A673 (cell line): ENCODE data around the gene ALKBH7. TPM values are rescaled to one million over a fixed set of nuclear protein-coding genes. Genes with fewer than 3 reads are reported as not detected.

Experiments
- BruUV-seq: library from RNA; stranded (reverse); fragments of 400-500 nt; replicated peaks from 2 replicates; lab custom pipeline; 2021; lab: Mats Ljungman, UMichigan
- CTCF ChIA-PET: fragments of 300-600 bp; sonication (Branson Sonifier 250); formaldehyde crosslinking; loops from one replicate; lab custom pipeline; 2022; ENCODE audit warnings: antibody characterized with exemption; lab: Charles Lee
- POLR2A ChIA-PET: fragments of 300-600 bp; sonication (Branson Sonifier 250); formaldehyde crosslinking; loops from one replicate; lab custom pipeline; 2022; ENCODE audit warnings: antibody characterized with exemption; ENCODE audit not compliant: low non-redundant PET; lab: Charles Lee
- DNase-seq: peaks from one replicate; pipeline ENCODE4 v3.0.0-alpha.2; 2015; ENCODE audit warnings: low spot score
- H3K27ac ChIP-seq: fragments of 200-600 bp; sonication (generic); 2 replicates; pipeline ENCODE4 v1.5.1; 2016; ENCODE audit warnings: mixed run types, low read depth, mild to moderate bottlenecking, mixed read lengths, antibody characterized with exemption, low read length; ENCODE audit not compliant: poor library complexity, severe bottlenecking
- H3K27me3 ChIP-seq: fragments of 200-600 bp; sonication (generic); replicated peaks from 2 replicates; pipeline ENCODE4 v1.6.1; 2017; ENCODE audit warnings: mixed run types, low read depth, mild to moderate bottlenecking, mixed read lengths, antibody characterized with exemption, low read length; ENCODE audit not compliant: insufficient read depth, poor library complexity
- H3K36me3 ChIP-seq: fragments of 200-600 bp; sonication (generic); 2 replicates; pipeline ENCODE4 v1.6.1; 2016; ENCODE audit warnings: mixed run types, mild to moderate bottlenecking, mixed read lengths, antibody characterized with exemption, low read length; ENCODE audit not compliant: insufficient read depth, poor library complexity, severe bottlenecking
- H3K4me1 ChIP-seq: fragments of 200-600 bp; sonication (generic); 2 replicates; pipeline ENCODE4 v1.6.1; 2017; ENCODE audit warnings: mixed run types, mild to moderate bottlenecking, mixed read lengths, antibody characterized with exemption, low read length; ENCODE audit not compliant: insufficient read depth, poor library complexity, severe bottlenecking
- H3K4me3 ChIP-seq: fragments of 200-600 bp; sonication (generic); 2 replicates; pipeline ENCODE4 v1.5.1; 2016; ENCODE audit warnings: low read depth, mixed run types, mild to moderate bottlenecking, mixed read lengths, low read length; ENCODE audit not compliant: poor library complexity, severe bottlenecking
- H3K9me3 ChIP-seq: fragments of 200-600 bp; sonication (generic); 2 replicates; pipeline ENCODE4 v1.6.1; 2016; ENCODE audit warnings: mixed run types, low read depth, mild to moderate bottlenecking, mixed read lengths, antibody characterized with exemption, low read length; ENCODE audit not compliant: poor library complexity, severe bottlenecking
- EZH2 ChIP-seq: fragments of 200-600 bp; sonication (generic); IDR thresholded peaks from 2 replicates; pipeline ENCODE4 v1.6.1; 2017; ENCODE audit warnings: borderline replicate concordance, low read depth, mild to moderate bottlenecking, mixed read lengths, antibody characterized with exemption, low read length; ENCODE audit not compliant: poor library complexity, severe bottlenecking
- intact Hi-C: fragments of 100-400 bp; cut with micrococcal nuclease; formaldehyde crosslinking; loops from one replicate; pipeline ENCODE4 v1.10.0; 2022; ENCODE audit not compliant: unreplicated experiment
- total RNA-seq: library from RNA; stranded (reverse); gene quantifications from 2 replicates; pipeline ENCODE4 v1.2.3, GENCODE V29; 2021
- TF ChIP-seq, protein P1 (sequence below): fragments of 300-800, 200-600 bp; sonication (generic); conservative IDR thresholded peaks from 2 replicates; pipeline ENCODE4 v1.5.1; 2017; ENCODE audit warnings: low read depth, mild to moderate bottlenecking, antibody characterized with exemption, low read length, moderate library complexity, mixed read lengths

ALKBH7 gene
- total RNA-seq, 1 experiment from 2014 or later: 30.6 TPM

DNA sequence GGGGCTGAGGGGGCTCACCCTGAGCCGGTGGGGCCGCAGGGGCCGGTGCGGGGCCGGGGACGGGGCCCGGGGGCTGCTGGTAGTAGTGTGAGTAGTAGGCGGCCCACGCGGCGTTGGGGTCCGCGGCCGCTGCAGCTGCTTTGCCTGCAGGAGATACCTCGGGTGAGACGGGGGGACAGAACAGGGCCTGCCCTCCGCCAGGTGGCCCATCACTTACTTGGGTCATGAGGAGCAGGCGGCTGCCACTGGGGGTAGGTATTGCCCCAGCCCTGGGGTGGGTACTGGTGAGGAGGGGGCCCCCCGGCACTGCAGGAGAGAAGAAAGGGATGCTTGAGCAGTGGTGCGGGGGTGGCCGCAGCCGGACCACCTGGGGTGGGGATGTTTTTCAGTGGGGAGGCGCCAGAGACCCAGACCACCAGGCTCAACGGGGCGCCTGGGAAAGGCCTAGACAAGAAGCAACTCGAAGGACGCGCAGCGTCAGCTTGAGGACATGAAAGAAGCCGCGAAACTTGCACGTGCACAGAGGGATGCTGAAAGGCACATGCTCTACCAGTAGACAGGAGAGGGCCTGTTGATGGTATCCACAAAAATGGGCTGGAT is 43.1 kb downstream of the ALKBH7 start:
- no peak for DNase-seq
- Histone ChIP-seq H3K9me3 (no peaks in the 10 kb centered on the region), H3K27ac (no peak overlapping the region), H3K4me1 (no peaks in the 10 kb centered on the region), H3K27me3 (no peaks in the 10 kb centered on the region), H3K4me3 (no peak overlapping the region), H3K36me3 (peaks cover 77% of the 10 kb centered on the region)
- no peak for TF ChIP-seq EZH2
- TF ChIP-seq, protein P1, sequence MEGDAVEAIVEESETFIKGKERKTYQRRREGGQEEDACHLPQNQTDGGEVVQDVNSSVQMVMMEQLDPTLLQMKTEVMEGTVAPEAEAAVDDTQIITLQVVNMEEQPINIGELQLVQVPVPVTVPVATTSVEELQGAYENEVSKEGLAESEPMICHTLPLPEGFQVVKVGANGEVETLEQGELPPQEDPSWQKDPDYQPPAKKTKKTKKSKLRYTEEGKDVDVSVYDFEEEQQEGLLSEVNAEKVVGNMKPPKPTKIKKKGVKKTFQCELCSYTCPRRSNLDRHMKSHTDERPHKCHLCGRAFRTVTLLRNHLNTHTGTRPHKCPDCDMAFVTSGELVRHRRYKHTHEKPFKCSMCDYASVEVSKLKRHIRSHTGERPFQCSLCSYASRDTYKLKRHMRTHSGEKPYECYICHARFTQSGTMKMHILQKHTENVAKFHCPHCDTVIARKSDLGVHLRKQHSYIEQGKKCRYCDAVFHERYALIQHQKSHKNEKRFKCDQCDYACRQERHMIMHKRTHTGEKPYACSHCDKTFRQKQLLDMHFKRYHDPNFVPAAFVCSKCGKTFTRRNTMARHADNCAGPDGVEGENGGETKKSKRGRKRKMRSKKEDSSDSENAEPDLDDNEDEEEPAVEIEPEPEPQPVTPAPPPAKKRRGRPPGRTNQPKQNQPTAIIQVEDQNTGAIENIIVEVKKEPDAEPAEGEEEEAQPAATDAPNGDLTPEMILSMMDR: no peak
- intact Hi-C loops: no loop called here
- ChIA-PET CTCF (no interaction called here), POLR2A (no interaction called here)
- no TSS peak for BruUV-seq

DNA sequence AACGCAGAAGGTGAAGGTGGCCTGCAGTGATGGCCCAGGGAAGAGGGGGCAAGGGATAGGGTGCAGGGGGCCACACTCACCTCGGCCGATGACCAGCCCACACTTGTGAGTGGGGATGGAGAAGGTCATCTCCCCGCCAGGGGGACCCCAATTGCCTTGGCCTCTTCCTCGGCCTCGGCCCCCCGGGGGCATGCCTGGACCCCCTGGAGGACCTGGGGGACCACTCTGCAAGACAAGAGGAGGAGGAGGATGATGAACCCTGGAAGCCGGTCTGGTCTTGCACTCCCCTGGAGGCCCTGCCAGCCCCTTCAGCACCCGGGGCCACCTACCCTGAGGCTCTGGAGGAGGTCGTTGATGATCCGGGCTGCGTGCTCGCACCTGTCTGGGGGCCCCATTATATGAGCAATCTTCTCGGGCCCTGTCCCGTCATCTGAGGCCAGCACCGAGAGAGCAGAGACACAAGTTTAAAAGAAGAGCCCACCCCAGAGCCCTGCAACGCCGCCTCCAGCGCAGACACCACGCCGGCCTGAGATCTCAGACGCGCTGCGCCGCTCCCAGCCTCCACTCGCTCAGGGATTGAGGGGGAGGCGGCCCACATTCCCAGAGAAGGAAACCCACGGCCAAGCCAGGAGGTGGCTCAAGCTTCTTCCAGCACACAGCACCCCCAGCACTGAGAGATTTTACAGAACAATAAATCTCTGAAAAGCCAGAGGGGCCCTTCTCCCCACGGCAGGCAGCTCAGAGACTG is 44.2 kb downstream of the ALKBH7 start:
- no peak overlapping the region for H3K27ac ChIP-seq
- H3K36me3 ChIP-seq: peaks cover 89% of the 10 kb centered on the region
- H3K27me3 ChIP-seq: no peaks in the 10 kb centered on the region
- no peak overlapping the region for H3K4me3 ChIP-seq
- intact Hi-C loops: no loop called here
- H3K9me3 ChIP-seq: no peaks in the 10 kb centered on the region
- BruUV-seq: no TSS peak
- ChIA-PET CTCF (no interaction called here), POLR2A (no interaction called here)
- DNase-seq: no peak
- TF ChIP-seq, protein P1: no peak
- TF ChIP-seq EZH2: no peak
- H3K4me1 ChIP-seq: no peaks in the 10 kb centered on the region

DNA sequence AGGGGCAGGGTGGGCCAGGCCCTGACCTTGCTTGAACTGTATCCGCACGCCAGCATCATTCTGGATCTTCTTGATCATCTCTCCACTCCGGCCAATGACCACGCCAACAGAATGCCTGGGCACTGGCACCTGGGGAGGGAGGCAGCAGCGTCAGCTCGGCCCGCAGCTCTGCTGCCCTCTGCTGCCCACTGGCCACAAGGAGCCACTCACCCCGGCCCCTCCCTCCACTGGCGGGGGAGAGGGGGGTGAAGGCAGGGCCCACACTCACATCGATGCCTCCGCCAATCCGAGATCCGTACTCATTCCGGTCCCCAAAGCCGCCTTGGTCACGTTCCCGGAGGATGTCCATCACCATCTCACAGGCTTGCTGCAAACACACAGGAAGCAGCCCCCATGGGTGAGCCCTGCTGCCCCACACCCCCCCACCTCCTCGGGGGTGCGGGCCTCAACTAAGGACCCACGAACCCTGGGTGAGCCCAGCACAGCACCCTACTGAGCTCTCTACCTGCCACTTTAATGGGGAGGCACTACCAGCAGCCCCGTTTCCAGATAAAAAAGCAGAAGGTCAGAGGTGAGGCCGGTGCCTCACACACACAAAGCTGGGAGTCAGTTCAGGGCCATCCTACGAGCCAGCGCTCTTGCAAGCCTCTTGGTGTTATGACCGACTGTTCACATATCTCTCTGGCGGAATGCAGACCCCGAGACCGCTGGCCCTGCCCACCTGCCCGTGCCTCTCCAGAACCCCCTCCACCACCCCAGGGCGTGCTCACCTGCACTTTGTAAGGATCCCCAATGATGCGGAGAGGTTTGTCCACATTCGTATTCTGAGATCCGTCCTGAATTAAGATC is 45.3 kb downstream of the ALKBH7 start:
- no peak overlapping the region for H3K27ac ChIP-seq
- H3K36me3 ChIP-seq: peaks cover 94% of the 10 kb centered on the region
- H3K4me3 ChIP-seq: no peak overlapping the region
- no peaks in the 10 kb centered on the region for H3K27me3 ChIP-seq
- DNase-seq: no peak
- H3K9me3 ChIP-seq: no peaks in the 10 kb centered on the region
- intact Hi-C loops: no loop called here
- BruUV-seq: no TSS peak
- TF ChIP-seq EZH2: no peak
- TF ChIP-seq, protein P1: no peak; the same call in 1 of the 2 replicates
- H3K4me1 ChIP-seq: peaks cover 9% of the 10 kb centered on the region
- ChIA-PET POLR2A (no interaction called here), CTCF (no interaction called here)
